ENCODE results near the gene AHR.

The AHR gene

GRCh38 chr7:17304926-17305325 is 6.5 kb downstream of the AHR start:
- peak; percentile 84 for DNase-seq (ENCODE audit: low spot score)

- no peak for DNase-seq (ENCODE audit: low spot score)
These were observed 7.1 kb downstream of the AHR start for GRCh38 chr7:17305387-17306171.

GRCh38 chr7:17307000-17307399 is 8.5 kb downstream of the AHR start:
- no peak for DNase-seq (ENCODE audit: low spot score)

DNA sequence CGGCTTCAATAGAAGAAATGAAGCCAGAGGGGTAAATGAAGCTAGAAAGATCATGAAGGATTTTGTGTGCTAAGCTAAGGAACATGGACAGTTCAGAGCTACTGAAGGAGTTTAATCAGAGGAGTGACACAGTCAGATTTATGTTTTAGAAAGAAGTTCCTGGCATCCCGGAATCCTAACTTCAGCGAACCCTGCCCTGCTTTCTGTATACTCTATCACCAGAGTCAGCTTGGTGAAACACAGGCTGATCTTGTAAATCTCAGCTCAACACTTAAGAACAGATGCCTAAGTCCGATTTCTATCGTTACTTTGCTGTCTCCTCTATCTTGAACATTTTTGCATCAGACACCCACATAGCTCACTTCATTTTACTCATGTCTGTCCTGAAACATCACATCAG is 9.1 kb downstream of the AHR start:
- DNase-seq (ENCODE audit: low spot score), result no peak

- DNase-seq (ENCODE audit: low spot score), result no peak
These were observed 9.7 kb downstream of the AHR start for GRCh38 chr7:17307969-17308648.

DNA sequence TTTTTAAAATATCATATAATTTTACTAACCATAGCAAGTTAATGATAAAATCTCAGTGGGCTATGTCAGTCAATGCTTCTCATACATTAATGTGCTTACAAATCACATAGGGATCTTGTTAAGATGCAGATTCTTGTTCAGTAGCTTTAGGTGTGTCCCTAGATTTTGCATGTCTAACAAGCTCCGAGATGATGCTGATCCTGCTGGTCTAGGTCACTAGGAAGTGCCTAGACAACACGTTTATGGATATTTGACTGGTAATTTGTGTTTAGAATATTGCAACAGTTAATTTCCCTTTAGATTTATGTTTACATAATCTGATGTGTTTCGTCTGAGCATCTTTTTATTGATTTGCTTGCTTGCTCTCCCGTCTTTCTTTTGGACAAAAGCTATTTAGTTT is 12.7 kb downstream of the AHR start:
- no peak for DNase-seq (ENCODE audit: low spot score)

DNA sequence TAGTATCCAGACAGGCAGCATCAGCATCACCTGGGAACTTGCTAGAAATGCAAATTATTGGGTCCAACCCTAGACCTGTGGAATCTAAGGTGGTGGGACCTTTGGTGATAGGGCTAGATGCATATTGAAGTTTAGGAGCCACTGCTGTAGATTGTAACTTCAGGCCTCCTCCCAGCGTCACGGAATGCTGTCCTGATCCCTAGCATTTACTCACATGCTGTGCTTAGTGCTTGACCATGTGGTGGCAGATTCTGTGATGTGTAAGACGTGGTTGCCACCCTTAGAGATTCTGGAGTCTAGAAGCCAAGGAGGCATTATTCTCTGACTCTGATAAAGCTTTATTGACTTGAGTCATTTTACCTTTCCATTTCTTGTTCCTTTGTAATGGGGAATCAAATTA is 13.5 kb downstream of the AHR start:
- no peak for DNase-seq (ENCODE audit: low spot score)

- DNase-seq (ENCODE audit: low spot score), result no peak
These were observed 14.2 kb downstream of the AHR start for GRCh38 chr7:17312641-17313040.

- DNase-seq (ENCODE audit: low spot score), result no peak
These were observed 14.7 kb downstream of the AHR start for GRCh38 chr7:17313194-17313593.

DNA sequence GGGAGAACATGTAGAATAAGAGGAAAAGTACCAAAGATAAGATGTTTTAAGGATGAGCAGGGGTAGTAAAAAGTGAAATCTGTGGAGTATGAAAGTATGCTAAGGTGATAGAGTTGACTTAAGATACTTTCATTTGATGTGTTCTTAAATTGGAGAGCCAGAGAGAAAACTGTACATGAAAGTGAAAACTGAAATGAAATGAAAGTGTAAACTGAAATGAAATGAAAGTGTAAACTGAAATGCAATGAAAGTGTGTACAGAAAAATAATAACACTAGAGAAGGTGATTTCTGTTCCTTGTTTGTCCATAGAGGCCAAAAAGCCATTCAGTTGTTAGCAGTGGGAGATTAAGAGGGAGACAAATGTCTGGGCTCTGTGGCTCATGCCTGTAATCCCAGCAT is 17.5 kb downstream of the AHR start:
- no peak for DNase-seq (ENCODE audit: low spot score)

- no peak for DNase-seq (ENCODE audit: low spot score)
These were observed 19.7 kb downstream of the AHR start for GRCh38 chr7:17318146-17318545.

GRCh38 chr7:17319164-17320101 is 21.0 kb downstream of the AHR start:
- DNase-seq (ENCODE audit: low spot score), result no peak

DNA sequence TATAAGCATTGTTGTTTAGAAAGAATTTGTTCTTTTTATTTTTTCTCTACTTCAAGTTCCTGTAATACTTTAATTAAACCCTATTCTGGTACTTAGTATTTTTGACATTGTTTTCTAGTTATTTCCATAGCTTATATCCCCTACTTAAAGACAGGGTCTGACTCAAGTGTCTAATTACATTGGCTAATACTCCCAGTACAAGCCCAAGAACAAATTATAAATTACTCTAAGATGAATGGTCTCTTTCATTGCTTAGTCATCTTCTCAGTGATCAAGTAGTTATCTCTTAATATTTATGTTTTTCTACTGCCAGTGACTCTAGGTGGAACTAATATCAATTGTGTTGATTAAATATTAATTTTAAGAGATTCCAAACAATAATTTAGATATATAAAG is 21.6 kb downstream of the AHR start:
- no peak for DNase-seq (ENCODE audit: low spot score)

DNA sequence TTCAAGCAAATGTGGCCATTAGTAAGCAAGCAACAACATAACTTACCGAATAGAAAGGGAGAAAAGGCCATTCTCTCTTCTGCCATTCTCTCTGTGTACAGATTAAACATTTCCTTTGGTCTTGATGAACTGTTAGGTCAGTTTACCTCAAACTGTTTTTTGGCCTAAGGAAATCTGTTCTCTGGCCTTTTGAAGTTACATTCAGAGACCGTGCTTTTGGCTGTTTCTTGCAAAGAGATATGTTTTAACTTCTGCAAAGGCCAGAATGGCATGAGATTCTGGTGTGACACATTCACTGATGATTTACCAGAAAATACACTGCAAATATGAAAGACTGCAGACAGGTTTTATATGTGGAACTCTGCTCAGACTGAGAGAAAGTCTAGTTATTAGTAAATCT is 22.2 kb downstream of the AHR start:
- DNase-seq (ENCODE audit: low spot score), result no peak

- DNase-seq (ENCODE audit: low spot score), result no peak
These were observed 26.9 kb downstream of the AHR start for GRCh38 chr7:17325364-17325763.

GRCh38 chr7:17326378-17326777 is 27.9 kb downstream of the AHR start:
- DNase-seq (ENCODE audit: low spot score), result no peak

DNA sequence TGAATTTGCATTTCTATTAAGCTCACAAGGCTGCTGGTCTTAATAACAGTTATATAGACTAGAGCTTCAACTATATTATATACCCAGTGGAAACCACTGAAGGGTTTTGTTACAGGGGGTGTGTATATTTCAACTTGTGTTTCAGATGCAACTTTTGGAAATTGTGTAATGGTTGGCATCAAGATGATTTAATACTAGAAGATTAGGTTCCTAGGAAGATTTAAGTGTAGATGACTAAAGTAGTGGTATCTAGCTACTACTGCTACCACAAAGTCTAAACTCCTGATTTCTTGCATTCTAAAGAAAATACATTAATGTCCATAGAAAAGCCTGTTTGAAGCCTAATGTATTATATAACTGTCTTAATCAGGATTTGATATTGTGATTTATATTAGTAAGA is 30.2 kb downstream of the AHR start:
- DNase-seq (ENCODE audit: low spot score), result no peak

DNA sequence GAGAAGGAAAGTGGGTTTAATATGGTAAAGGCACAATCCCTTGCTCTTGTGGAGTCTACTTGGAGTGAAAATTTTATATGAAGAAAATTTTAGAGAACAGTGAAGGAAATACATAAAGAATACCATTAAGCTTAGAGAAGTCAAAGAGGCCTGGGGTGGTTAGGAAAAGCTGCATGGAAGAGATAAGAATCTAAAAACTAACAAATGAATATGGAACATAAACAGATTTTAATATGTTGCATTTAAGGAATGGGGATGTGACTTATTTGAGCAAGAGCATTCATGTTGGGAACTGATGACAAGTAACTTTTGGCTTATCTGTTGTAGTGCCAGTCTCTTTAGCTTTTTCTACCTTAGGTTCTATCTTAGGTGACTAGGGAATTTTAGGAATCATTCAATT is 31.0 kb downstream of the AHR start:
- DNase-seq (ENCODE audit: low spot score), result no peak

DNA sequence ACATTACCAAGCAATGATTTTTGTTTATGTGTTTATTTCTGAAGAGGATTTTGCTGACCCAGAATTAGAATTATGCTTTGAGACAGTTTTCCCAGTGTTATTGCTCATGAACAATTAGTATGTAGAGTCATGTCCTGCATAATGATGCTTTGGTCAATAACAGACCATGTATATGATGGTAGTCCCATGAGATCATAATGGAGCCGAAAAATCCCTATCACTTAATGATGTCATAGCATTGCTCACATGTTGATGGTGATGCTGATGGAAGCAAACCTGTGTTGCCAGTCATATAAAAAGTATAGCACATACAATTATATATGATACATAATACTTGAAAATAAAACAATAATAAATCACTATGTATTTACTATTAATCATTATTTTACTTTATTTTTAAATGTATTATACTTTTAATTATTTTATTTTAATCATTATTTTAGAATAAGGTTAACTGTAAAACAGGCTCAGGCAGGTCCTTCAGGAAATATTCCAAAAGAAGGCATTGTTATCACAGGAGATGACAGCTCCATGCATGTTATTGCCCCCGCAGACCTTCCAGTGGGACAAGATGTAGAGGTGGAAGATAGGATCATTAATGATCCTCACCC is 33.5 kb downstream of the AHR start:
- DNase-seq (ENCODE audit: low spot score), result no peak

DNA sequence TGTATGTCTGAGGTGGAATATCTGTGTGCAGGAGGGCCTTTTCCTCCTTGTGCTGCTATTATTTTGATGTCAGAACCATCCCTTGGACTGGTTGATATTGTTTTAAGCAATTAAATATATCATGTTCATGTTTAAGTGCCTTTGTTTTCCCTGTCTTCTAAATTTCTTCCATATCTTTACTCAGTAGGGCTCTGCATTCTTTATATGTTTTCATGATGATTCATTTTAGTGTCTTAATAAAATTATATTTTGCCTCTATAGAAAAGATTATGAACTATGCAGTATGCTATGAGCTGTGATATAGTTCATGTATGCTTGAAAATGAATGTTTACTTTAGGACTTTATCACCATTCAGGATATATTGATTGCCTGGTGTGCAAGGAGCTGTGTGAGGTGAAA is 34.8 kb downstream of the AHR start:
- no peak for DNase-seq (ENCODE audit: low spot score)

DNA sequence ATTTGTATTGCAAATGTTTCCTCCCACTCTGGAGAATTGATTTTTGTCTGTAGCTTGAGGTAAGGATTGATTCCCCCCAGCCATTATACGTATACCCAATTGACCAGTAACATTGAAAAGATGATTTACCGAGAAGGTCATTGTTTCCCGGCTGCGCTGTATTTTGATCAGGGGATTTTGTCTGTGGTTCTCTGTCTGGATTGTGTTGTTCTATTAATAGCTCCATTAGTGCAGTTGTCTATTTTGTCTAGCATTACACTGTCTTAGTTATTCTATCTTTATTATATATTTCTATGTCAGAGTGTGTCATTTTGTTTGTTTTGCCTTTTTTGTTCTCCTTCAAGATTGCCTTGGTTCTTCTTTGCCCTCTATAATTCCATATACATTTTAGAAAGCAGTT is 37.7 kb downstream of the AHR start:
- no peak for DNase-seq (ENCODE audit: low spot score)

GRCh38 chr7:17339139-17339538 is 40.7 kb downstream of the AHR start:
- no peak for DNase-seq (ENCODE audit: low spot score)
